ENCODE data around the gene PHLDA3.

DNA sequence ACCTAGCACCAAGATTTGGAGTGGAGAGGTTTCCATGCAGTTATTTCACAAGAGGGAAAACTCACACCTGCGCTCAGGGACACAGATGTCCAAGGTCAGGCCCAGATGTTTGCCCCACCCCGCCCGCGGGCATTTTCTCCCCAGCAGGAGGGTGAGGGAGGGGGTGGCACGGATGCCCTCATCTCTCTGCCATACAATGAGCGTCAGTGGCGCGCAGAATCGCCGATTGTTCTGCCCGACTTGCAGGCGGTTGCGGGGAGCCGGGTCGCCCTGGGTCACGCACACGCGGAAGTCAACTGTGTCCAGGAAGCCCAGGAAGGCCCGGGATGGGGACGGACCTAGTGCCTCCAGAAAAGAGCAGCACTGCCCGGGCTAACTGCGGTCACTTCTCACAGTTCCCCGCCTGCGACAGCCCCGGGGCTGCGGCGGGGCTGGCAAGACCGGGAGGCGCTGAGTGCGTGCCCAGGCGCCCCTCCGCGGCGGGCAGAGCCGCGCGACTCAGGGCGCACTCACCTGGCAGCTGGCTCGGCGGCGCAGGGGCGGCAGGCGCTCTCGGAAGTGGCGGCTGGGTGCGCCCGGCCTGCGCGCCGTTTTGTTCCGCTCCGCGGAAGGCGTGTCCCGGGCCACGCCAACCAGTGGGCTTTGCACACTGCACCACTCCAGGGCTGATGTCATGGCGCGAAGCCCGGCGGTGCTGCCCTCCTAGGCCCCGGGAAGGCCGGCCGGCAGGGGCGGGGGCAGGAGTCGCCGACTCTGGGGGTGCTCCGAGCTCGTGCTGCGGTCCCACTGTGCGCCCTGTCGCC lies 37.8 kb upstream of the PHLDA3 start, which contains the start of gene CSRP1:
- TF ChIP-seq, protein P1, sequence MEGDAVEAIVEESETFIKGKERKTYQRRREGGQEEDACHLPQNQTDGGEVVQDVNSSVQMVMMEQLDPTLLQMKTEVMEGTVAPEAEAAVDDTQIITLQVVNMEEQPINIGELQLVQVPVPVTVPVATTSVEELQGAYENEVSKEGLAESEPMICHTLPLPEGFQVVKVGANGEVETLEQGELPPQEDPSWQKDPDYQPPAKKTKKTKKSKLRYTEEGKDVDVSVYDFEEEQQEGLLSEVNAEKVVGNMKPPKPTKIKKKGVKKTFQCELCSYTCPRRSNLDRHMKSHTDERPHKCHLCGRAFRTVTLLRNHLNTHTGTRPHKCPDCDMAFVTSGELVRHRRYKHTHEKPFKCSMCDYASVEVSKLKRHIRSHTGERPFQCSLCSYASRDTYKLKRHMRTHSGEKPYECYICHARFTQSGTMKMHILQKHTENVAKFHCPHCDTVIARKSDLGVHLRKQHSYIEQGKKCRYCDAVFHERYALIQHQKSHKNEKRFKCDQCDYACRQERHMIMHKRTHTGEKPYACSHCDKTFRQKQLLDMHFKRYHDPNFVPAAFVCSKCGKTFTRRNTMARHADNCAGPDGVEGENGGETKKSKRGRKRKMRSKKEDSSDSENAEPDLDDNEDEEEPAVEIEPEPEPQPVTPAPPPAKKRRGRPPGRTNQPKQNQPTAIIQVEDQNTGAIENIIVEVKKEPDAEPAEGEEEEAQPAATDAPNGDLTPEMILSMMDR (IDR thresholded peaks at IDR 0.05; ENCODE audit: insufficient read depth, low read length): no peak
- TF ChIP-seq, protein P2, sequence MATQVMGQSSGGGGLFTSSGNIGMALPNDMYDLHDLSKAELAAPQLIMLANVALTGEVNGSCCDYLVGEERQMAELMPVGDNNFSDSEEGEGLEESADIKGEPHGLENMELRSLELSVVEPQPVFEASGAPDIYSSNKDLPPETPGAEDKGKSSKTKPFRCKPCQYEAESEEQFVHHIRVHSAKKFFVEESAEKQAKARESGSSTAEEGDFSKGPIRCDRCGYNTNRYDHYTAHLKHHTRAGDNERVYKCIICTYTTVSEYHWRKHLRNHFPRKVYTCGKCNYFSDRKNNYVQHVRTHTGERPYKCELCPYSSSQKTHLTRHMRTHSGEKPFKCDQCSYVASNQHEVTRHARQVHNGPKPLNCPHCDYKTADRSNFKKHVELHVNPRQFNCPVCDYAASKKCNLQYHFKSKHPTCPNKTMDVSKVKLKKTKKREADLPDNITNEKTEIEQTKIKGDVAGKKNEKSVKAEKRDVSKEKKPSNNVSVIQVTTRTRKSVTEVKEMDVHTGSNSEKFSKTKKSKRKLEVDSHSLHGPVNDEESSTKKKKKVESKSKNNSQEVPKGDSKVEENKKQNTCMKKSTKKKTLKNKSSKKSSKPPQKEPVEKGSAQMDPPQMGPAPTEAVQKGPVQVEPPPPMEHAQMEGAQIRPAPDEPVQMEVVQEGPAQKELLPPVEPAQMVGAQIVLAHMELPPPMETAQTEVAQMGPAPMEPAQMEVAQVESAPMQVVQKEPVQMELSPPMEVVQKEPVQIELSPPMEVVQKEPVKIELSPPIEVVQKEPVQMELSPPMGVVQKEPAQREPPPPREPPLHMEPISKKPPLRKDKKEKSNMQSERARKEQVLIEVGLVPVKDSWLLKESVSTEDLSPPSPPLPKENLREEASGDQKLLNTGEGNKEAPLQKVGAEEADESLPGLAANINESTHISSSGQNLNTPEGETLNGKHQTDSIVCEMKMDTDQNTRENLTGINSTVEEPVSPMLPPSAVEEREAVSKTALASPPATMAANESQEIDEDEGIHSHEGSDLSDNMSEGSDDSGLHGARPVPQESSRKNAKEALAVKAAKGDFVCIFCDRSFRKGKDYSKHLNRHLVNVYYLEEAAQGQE (IDR thresholded peaks at IDR 0.05; ENCODE audit: insufficient replicate concordance, low read depth): no peak

Measured in HL-60 (cell line).